Liver (tissue), 9 donors: ENCODE data around the gene FILIP1L. TPM values are rescaled to one million over a fixed set of nuclear protein-coding genes. Genes with fewer than 3 reads are reported as not detected.
A peak's percentile ranks its signal among the peaks of the same experiment; 100 is the strongest.

Source experiments
- DNase-seq: peaks from one replicate; pipeline ENCODE4 v3.0.0-alpha.2; 2017; ENCODE audit warnings: low spot score
- H3K27ac ChIP-seq, 2 donors: one replicate each; pipeline ENCODE4 v1.7.0; 2013; ENCODE audit warnings: inconsistent platforms in 2 of 2, low read length in 2 of 2, control low read depth in 1 of 2, low read depth in 1 of 2, mild to moderate bottlenecking in 1 of 2
- H3K27me3 ChIP-seq, 4 donors: one replicate each; pipeline versions ENCODE4 v1.6.1 to v1.7.0; 2013; ENCODE audit warnings: low read length in 3 of 4, inconsistent platforms in 1 of 4, mild to moderate bottlenecking in 1 of 4, moderate library complexity in 1 of 4; ENCODE audit not compliant: control insufficient read depth in 4 of 4, insufficient read depth in 4 of 4
- H3K36me3 ChIP-seq, 4 donors: one replicate each; pipeline versions ENCODE4 v1.6.1 to v1.7.0; 2013; ENCODE audit warnings: low read length in 3 of 4, mild to moderate bottlenecking in 3 of 4, low read depth in 1 of 4, moderate library complexity in 1 of 4; ENCODE audit not compliant: control insufficient read depth in 4 of 4, insufficient read depth in 3 of 4
- H3K4me1 ChIP-seq, 4 donors: one replicate each; pipeline versions ENCODE4 v1.6.1 to v1.7.0; 2013; ENCODE audit warnings: low read length in 3 of 4, mild to moderate bottlenecking in 3 of 4, moderate library complexity in 1 of 4; ENCODE audit not compliant: control insufficient read depth in 4 of 4, insufficient read depth in 4 of 4
- H3K4me3 ChIP-seq, 3 donors: one replicate each; pipeline versions ENCODE4 v1.6.1 to v1.7.0; 2013; ENCODE audit warnings: low read length in 3 of 3, control low read depth in 1 of 3, low read depth in 1 of 3, mild to moderate bottlenecking in 1 of 3
- H3K9ac ChIP-seq, 2 donors: one replicate each; pipeline ENCODE4 v1.7.0; 2013; ENCODE audit warnings: low read length in 2 of 2, mild to moderate bottlenecking in 2 of 2, moderate library complexity in 2 of 2, control low read depth in 1 of 2, low read depth in 1 of 2
- H3K9me3 ChIP-seq, 4 donors: one replicate each; pipeline versions ENCODE4 v1.6.1 to v1.7.0; 2013; ENCODE audit warnings: low read length in 3 of 4; ENCODE audit not compliant: control insufficient read depth in 4 of 4
- EGR1 ChIP-seq, 2 donors: IDR thresholded peaks; 2 replicates each; pipeline ENCODE4 v1.6.1; 2016 to 2018; ENCODE audit warnings: antibody characterized with exemption in 2 of 2, low read depth in 2 of 2
- FOXA1 ChIP-seq: IDR thresholded peaks from 2 replicates; pipeline ENCODE4 v1.6.1; 2016; ENCODE audit warnings: antibody characterized with exemption
- FOXA2 ChIP-seq: IDR thresholded peaks from 2 replicates; pipeline ENCODE4 v1.6.1; 2016; ENCODE audit warnings: antibody characterized with exemption
- GABPA ChIP-seq, 2 donors: IDR thresholded peaks in 1 of 2; conservative IDR thresholded peaks in 1 of 2; 2 replicates each; pipeline ENCODE4 v1.6.1; 2016; ENCODE audit warnings: antibody characterized with exemption in 2 of 2, mild to moderate bottlenecking in 1 of 2, moderate library complexity in 1 of 2
- HNF4A ChIP-seq, 2 donors: conservative IDR thresholded peaks; 2 replicates each; pipeline ENCODE4 v1.6.1; 2016; ENCODE audit warnings: antibody characterized with exemption in 2 of 2, mild to moderate bottlenecking in 2 of 2
- HNF4G ChIP-seq: IDR thresholded peaks from 2 replicates; pipeline ENCODE4 v1.6.1; 2016; ENCODE audit warnings: antibody characterized with exemption
- JUND ChIP-seq, 2 donors: IDR thresholded peaks; 2 replicates each; pipeline ENCODE4 v1.6.1; 2016; ENCODE audit warnings: antibody characterized with exemption in 2 of 2
- MAX ChIP-seq: IDR thresholded peaks from 2 replicates; pipeline ENCODE4 v1.6.1; 2016; ENCODE audit warnings: antibody characterized with exemption
- NR2F2 ChIP-seq: IDR thresholded peaks from 2 replicates; pipeline ENCODE4 v1.6.1; 2016; ENCODE audit warnings: antibody characterized with exemption
- RAD21 ChIP-seq, 2 donors: IDR thresholded peaks; 2 replicates each; pipeline ENCODE4 v1.6.1; 2016; ENCODE audit warnings: antibody characterized with exemption in 2 of 2, mild to moderate bottlenecking in 2 of 2
- RXRA ChIP-seq, 2 donors: IDR thresholded peaks; 2 replicates each; pipeline ENCODE4 v1.6.1; 2017 to 2018; ENCODE audit warnings: antibody characterized with exemption in 2 of 2, mild to moderate bottlenecking in 1 of 2
- SP1 ChIP-seq: IDR thresholded peaks from 2 replicates; pipeline ENCODE4 v1.6.1; 2018; ENCODE audit warnings: antibody characterized with exemption, mild to moderate bottlenecking
- TAF1 ChIP-seq: conservative IDR thresholded peaks from 2 replicates; pipeline ENCODE4 v1.6.1; 2016; ENCODE audit warnings: antibody characterized with exemption, mild to moderate bottlenecking
- YY1 ChIP-seq: IDR thresholded peaks from 2 replicates; pipeline ENCODE4 v1.6.1; 2016; ENCODE audit warnings: antibody characterized with exemption, mild to moderate bottlenecking
- WGBS: extraction: QIAGEN DNeasy Blood & Tissue Kit; methylation state at CpG from one replicate; pipeline ENCODE4 v1.1.7; 2013; 5-methylcytosine and 5-hydroxymethylcytosine counted together
- polyA plus RNA-seq, 2 donors: library from polyadenylated mRNA; stranded (reverse) in 1 of 2; unstranded in 1 of 2; fragments of 200-250 nt in 1 of 2; fragments of >200 nt in 1 of 2; fragmentation: Nextera tagmentation in 1 of 2; extraction: Ambion mirVana in 1 of 2; gene quantifications; one replicate each; pipeline versions ENCODE4 v1.2.1 to v1.2.3, GENCODE V29; 2013 to 2015
- total RNA-seq, 2 donors: library from RNA; depleted of rRNA; stranded (reverse); fragments of >200 nt; gene quantifications; one replicate each; pipeline ENCODE4 v1.2.3, GENCODE V29; 2014
- TF ChIP-seq, protein P1 (sequence below): IDR thresholded peaks from 2 replicates; pipeline ENCODE4 v1.6.1; 2016; ENCODE audit warnings: antibody characterized with exemption
- TF ChIP-seq, protein P2 (sequence below): fragments of 150-350 bp; IDR thresholded peaks from 2 replicates; pipeline ENCODE4 v1.5.1; 2017; ENCODE audit warnings: improper control_type of control experiment, low read depth, low read length; ENCODE audit not compliant: missing input control
- TF ChIP-seq, protein P3 (sequence below): IDR thresholded peaks from 2 replicates; pipeline ENCODE4 v1.6.1; 2016; ENCODE audit warnings: antibody characterized with exemption, mild to moderate bottlenecking
- TF ChIP-seq, protein P4 (sequence below): IDR thresholded peaks from 2 replicates; pipeline ENCODE4 v1.6.1; 2016; ENCODE audit warnings: antibody characterized with exemption
- donor health status: healthy.
- donor health status: healthy.
- donor health status: healthy.
- donor health status: healthy.
- donor health status: healthy.

The FILIP1L gene
- total and polyA plus RNA-seq, 4 donors, result 1.4 to 6.5 (median 1.9) TPM

- TF ChIP-seq FOXA2 (peak; percentile 5), SP1 (peak; percentile 52), JUND (IDR thresholded peaks at IDR 0.05) (peak; percentile 70 to 72), RXRA (IDR thresholded peaks at IDR 0.05) (peak; percentile 11 to 22), NR2F2 (no peak), EGR1 (IDR thresholded peaks at IDR 0.05; ENCODE audit: low read depth in 2 of 2) (peak in 1 of 2 donors; percentile 32), HNF4A (conservative IDR thresholded peaks at IDR 0.05) (peak; percentile 27), MAX (peak; percentile 99), GABPA (IDR thresholded peaks at IDR 0.05 in 1 of 2, conservative IDR thresholded peaks at IDR 0.05 in 1 of 2) (peak in 1 of 2 donors; percentile 59), YY1 (peak; percentile 70), FOXA1 (peak; percentile 9), RAD21 (IDR thresholded peaks at IDR 0.05) (no peak), HNF4G (no peak), TAF1 (peak; percentile 18)
- TF ChIP-seq, protein P1, sequence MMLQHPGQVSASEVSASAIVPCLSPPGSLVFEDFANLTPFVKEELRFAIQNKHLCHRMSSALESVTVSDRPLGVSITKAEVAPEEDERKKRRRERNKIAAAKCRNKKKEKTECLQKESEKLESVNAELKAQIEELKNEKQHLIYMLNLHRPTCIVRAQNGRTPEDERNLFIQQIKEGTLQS, result peak; percentile 62
- TF ChIP-seq, protein P2, sequence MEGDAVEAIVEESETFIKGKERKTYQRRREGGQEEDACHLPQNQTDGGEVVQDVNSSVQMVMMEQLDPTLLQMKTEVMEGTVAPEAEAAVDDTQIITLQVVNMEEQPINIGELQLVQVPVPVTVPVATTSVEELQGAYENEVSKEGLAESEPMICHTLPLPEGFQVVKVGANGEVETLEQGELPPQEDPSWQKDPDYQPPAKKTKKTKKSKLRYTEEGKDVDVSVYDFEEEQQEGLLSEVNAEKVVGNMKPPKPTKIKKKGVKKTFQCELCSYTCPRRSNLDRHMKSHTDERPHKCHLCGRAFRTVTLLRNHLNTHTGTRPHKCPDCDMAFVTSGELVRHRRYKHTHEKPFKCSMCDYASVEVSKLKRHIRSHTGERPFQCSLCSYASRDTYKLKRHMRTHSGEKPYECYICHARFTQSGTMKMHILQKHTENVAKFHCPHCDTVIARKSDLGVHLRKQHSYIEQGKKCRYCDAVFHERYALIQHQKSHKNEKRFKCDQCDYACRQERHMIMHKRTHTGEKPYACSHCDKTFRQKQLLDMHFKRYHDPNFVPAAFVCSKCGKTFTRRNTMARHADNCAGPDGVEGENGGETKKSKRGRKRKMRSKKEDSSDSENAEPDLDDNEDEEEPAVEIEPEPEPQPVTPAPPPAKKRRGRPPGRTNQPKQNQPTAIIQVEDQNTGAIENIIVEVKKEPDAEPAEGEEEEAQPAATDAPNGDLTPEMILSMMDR, result peak; percentile 16
- TF ChIP-seq, protein P3, sequence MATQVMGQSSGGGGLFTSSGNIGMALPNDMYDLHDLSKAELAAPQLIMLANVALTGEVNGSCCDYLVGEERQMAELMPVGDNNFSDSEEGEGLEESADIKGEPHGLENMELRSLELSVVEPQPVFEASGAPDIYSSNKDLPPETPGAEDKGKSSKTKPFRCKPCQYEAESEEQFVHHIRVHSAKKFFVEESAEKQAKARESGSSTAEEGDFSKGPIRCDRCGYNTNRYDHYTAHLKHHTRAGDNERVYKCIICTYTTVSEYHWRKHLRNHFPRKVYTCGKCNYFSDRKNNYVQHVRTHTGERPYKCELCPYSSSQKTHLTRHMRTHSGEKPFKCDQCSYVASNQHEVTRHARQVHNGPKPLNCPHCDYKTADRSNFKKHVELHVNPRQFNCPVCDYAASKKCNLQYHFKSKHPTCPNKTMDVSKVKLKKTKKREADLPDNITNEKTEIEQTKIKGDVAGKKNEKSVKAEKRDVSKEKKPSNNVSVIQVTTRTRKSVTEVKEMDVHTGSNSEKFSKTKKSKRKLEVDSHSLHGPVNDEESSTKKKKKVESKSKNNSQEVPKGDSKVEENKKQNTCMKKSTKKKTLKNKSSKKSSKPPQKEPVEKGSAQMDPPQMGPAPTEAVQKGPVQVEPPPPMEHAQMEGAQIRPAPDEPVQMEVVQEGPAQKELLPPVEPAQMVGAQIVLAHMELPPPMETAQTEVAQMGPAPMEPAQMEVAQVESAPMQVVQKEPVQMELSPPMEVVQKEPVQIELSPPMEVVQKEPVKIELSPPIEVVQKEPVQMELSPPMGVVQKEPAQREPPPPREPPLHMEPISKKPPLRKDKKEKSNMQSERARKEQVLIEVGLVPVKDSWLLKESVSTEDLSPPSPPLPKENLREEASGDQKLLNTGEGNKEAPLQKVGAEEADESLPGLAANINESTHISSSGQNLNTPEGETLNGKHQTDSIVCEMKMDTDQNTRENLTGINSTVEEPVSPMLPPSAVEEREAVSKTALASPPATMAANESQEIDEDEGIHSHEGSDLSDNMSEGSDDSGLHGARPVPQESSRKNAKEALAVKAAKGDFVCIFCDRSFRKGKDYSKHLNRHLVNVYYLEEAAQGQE, result peak; percentile 57
- TF ChIP-seq, protein P4, sequence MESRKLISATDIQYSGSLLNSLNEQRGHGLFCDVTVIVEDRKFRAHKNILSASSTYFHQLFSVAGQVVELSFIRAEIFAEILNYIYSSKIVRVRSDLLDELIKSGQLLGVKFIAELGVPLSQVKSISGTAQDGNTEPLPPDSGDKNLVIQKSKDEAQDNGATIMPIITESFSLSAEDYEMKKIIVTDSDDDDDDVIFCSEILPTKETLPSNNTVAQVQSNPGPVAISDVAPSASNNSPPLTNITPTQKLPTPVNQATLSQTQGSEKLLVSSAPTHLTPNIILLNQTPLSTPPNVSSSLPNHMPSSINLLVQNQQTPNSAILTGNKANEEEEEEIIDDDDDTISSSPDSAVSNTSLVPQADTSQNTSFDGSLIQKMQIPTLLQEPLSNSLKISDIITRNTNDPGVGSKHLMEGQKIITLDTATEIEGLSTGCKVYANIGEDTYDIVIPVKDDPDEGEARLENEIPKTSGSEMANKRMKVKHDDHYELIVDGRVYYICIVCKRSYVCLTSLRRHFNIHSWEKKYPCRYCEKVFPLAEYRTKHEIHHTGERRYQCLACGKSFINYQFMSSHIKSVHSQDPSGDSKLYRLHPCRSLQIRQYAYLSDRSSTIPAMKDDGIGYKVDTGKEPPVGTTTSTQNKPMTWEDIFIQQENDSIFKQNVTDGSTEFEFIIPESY, result peak; percentile 79
- Histone ChIP-seq H3K9me3 (no peaks in the 10 kb centered on the region), H3K4me1 (peaks cover 6 to 19% (median 8%) of the 10 kb centered on the region in 4 donors), H3K4me3 (peak within 1 kb of the TSS; percentile 62 to 98 (median 93)), H3K36me3 (no peaks in the 10 kb centered on the region), H3K9ac (peak within 1 kb of the TSS; percentile 72 to 88), H3K27me3 (no peaks in the 10 kb centered on the region), H3K27ac (peak within 1 kb of the TSS; percentile 80 to 88)
- DNase-seq, result peak; percentile 96
- WGBS, result under 1% methylated on average over 60 of the region's 60 CpGs
These were observed 296.7 kb downstream of the FILIP1L start, which contains the start of gene CMSS1 for GRCh38 chr3:99817437-99818240. CMSS1 (plus strand) TSS chr3:99817862.
